Hepatic stellate cell (primary cell): ENCODE results near the gene FRS3.

ENCODE experiments used
- DNase-seq: peaks from one replicate; pipeline ENCODE4 v3.0.0; 2011; ENCODE audit warnings: low spot score

Gene FRS3

GRCh38 chr6:41791305-41791704 lies 11.6 kb upstream of the FRS3 start:
- no peak for DNase-seq

- no peak for DNase-seq
These were observed 10.3 kb upstream of the FRS3 start for GRCh38 chr6:41790045-41790444.

DNA sequence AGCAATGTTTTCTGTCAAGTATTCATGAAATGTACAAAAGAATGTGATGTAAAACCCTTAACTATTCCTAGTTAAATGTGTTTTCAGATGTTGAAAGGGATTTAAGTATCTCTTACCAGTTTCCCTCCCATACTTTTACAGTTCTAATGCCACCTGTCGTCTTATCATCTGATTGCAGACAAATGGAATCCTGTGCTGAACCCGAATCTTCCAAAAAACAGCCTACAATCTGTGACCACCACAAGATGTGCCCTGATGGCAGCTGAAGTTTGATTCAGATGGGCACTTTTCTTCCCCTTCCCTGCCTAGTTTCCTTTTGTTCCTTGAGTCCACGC lies 9.7 kb upstream of the FRS3 start:
- DNase-seq, result no peak

DNA sequence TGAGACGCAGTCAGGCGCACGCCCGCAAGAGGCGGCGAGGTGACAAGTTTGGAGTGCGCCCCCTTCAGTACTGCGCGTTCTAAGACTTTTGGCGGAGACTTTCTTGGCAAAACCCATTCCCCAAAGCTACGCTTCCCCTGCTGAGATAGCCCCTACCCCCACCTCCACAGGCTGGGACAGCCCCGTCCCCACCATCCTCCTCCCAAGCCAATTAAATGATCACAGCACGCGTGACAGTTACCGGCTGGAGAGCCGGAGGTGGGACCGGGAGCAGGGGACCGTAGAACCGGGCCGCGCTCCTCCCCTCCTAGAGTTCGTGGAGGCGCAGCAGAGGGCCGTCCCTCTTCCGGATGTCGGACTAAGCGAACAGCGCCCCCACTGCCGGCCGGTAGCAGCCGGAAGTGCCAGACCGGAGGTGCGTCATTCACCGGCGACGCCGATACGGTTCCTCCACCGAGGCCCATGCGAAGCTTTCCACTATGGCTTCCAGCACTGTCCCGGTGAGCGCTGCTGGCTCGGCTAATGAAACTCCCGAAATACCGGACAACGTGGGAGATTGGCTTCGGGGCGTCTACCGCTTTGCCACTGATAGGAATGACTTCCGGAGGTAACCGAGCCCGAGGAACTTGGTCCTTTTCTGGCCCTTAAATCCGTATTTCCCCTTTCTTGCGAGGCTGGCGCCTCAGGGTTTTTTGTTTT lies 7.7 kb upstream of the FRS3 start, which contains the start of gene TOMM6:
TSS of gene TOMM6 (plus strand) at position 476 of the 699 bp plus-strand sequence. CDS start at position 480, 4 bp downstream.
- peak; percentile 92 for DNase-seq

DNA sequence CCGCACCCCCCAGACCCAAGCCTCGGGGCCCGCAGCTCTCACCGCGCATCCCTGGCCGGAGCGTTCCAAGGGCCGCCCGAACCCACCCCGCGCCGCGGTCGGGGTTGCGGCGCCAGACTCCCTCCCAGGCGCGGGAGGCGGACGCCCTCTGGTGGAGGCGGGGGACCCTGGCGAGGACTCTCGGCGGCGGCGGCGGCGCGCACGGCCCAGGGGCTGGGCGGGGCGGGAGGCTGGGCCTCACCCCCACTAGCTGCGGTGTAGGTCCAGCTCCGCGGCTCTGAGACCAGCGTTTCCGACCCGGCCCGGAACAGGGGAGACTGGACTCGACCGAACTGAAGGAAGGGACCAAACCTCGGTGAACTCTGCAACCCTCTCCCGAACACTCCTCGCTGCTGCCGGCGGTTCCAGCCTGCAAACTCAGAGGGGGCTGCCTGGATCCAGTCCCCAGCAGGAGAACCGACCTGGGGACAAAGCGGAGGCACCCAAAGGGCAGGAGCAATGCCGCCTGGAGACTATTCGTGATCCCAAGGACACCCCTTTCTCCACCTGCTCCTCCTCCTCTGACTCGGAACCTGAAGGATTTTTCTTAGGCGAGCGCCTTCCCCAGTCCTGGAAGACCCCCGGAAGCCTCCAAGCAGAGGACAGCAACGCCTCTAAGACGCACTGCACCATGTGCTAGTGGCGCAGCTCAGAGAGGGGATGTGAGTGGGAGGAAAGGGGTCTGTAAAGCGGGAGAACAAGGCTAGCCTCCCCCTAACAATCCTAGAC lies 6.9 kb upstream of the FRS3 start:
- peak; percentile 93 for DNase-seq

DNA sequence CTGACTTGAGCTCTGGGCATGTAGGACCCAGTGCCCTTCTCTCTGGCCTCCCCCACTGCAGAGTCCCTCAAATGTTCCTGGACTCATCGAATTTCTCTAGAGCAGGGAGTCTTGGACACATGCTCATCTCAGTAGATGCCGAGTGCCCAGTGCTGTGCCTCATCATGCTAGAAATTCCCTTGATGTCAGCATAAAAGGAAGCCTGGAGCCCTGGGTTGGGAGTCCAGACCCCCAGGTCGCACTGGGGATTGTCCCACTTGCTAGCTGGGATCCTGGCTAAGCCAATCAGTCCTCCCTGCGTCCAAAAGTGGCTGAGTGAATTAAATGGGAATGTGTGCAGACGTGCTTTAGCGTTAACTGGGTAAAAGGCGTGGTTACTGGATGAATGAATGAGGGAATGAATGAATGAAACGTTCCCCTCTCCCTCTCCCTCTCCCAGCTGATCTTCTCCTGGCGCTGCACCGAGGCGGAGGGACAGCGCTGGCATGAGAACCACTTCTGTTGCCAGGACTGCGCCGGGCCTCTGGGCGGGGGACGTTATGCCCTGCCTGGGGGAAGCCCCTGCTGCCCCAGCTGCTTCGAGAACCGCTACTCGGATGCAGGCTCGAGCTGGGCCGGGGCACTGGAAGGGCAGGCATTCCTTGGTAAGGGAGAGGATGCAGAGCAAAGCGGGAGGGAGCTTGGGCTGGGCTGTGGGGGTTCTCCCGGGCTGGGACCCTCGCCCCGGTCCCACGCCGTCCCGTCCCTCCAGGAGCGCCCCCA lies 6.2 kb upstream of the FRS3 start:
- no peak for DNase-seq

DNA sequence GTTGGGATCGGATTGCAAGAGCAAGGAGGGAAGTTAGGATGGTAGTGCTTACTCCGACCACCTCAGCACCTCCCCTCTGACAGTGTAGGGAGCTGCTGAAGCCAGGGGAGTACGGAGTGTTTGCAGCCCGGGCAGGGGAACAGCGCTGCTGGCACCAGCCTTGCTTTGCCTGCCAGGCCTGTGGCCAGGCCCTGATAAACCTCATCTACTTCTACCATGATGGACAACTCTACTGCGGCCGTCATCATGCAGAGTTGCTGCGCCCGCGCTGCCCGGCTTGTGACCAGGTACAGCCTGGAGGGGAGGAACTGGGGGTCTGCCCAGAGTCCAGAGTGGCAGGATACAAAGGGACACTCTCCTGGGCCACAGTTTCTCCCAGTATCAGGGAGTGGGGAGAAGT lies 5.6 kb upstream of the FRS3 start:
- DNase-seq, result no peak

GRCh38 chr6:41784581-41785171 lies 5.0 kb upstream of the FRS3 start:
- DNase-seq, result no peak

DNA sequence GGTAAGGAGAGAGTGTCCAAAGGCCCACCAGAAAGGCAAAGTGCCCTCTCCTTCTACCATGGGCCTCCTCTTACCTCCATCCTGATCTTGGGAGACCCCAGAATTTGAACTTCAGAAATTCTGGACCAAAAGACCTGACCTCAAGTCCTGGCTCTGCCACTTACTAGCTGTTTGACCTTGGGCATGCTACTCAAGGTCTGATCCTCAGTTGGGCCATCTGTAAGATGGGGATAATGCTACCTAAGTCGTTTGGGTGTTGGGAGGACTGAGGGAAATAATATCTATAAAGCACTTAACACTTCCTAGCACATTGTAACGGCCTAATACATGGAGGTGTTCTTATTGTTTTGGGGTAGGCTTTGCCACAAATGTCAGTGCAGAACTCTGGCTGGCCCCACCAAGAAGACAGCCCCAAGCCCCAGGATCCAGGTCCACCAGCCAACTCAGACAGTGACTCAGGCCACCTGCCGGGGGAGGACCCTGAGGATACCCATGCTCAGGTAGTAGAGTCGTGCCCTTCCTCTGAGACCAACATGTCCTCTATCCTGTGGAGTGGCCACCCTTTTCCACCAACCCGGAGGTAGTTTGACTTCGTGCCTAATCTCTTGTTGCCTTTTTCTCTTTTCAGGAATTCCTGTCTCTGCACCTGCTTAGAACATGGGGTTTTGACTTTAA lies 3.5 kb upstream of the FRS3 start:
- DNase-seq, result no peak

- no peak for DNase-seq
These were observed 1.6 kb upstream of the FRS3 start for GRCh38 chr6:41781366-41781730.

- peak; percentile 50 for DNase-seq
These were observed 1.1 kb upstream of the FRS3 start, which contains the start of gene PRICKLE4 for GRCh38 chr6:41780551-41781365. PRICKLE4 (plus strand) TSS chr6:41780782; CDS start chr6:41783474, 2,692 bp downstream.

DNA sequence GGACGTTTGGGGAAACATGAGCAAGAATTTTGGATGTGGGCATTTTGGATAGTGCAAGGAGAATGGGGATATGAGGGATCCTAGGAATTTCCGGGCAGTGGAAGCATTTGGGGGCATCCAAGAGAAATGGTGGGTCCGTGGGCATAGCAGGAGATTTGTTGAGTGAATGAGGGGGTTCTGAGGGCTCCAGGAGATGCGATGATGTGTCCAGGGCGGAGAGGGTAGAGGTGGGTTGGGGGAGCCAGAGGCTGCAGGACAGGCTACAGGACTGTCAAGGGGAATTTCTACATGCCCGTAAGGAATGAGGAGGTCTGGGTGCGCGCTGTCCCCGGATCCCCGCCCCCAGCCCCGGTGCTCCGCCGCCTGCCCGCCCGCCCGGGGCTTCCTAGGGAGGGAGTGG lies 364 bp downstream of the FRS3 start:
- no peak for DNase-seq

DNA sequence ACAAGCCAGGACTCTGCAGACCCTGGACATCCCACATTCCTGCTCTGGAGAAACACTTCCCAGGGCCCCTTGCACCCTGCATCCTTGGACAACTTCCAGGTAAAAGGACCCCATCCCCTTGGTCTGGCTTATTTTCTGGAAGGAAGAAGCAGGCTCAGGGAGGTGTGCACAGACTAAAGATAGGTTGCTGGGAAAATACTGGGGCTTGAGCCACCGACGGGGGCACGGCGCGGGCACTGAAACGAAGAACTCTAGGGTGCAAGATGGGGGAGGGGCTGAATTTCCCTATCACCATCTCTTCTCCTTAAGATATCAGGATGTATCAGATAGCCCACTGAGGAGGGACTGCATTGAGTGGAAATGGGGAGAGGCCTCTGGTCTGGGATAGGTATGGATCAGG lies 805 bp downstream of the FRS3 start:
- DNase-seq, result no peak

DNA sequence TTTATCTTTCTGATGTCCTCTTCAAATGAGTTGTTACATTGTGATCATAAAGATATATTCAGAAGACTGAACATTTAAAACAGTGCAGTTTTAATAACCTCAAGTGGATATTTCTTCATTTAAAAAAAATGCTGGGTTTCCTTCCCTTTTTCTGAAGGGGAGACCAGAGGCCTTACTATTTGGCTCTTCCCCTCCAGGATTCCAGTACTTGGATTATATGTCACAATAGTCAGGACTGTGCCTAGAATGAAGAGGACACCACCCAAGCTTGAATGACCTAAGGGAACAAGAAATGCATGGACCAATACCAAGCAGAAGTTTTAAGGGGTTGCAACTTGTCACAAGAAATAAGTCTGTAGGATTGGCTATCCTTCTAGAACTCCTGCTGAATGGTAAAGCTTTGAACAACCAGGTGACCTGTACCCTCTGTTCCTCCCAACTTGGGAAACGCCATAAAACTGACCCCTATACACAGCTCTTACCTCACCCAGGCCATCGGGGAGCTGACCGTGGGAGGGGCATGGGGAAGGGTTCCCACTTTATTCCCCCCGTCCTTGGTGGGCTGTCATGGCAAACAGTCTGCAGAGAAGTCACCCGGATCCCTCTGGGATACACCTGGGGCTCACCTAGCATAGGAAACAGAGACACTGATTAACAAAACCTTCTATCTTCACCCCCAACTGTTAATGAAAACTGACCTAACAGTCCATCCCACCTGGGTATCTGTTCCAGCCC lies 2.0 kb downstream of the FRS3 start:
- no peak for DNase-seq

DNA sequence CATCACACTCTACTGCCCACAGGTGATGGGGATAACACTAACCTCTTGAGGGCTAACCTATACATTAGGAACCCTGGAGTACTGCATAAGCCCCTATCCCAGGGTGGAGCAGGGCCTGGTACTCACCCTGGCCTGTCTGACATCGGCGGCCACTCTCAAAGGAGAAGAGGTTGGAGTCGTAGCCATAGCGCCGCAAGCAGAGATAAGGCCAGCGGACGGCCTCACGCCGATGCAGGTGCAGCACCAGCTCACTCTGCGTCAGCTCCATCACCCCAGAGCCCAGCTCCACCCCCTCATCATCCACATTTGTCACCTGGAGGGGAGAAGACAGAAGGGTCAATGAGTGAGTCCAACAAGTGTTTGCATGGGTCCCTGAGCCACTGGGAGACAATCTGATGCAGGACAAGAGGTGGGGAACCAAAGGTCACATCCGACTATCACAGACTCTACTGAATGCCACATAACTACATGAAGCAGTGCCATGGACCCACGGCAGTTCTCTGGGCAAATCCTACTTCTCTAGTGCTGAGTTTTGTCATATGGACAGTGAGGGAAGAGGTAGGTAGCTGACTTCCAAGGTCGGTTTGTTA lies 4.3 kb downstream of the FRS3 start:
- DNase-seq, result no peak

- no peak for DNase-seq
These were observed 4.9 kb downstream of the FRS3 start for GRCh38 chr6:41774841-41775240.

DNA sequence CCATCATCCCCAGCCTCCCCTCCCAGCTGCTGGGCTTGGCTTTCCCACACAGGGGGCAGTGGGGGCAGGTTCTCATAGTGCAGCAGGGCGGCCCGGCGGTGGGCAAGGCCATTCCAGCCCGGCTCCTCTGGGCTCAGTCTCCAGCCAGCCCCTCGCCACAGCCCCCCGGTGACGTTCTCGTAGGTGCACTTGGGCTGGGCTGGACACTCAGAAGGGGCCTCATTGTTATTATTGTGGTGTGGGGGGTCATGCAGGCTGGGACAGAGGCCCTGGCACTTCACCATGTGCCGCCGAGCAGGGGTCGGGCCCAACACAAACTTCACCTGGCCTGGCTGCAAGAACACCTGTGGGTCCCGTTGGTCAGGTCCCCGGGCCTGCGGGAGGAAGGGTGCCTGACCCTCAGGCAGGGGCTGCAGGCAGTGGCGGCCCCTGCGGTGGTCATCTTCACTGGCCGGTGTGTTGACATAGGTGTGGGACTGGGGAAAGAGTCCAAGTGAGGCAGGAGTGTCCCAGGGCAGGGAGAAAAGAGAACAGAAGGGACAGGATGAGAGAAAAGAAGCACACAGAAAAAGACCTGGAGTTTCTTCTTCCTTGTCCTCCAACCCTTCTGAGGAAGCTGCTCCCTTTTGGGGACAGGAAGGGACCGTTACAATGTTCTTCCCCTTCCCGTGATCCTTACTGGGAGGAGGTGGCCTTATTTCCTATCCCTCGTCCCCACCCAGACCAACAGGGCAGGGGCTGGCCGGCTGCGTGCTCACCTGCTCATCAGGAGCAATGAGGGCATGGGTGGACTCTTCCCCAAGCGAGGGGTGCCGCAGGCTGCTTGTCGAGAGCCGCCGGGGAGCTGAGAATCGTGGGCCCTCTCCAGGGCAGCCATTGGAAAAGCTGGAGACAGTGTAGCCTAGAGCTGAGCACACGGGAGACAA lies 8.4 kb downstream of the FRS3 start:
- DNase-seq, result no peak

DNA sequence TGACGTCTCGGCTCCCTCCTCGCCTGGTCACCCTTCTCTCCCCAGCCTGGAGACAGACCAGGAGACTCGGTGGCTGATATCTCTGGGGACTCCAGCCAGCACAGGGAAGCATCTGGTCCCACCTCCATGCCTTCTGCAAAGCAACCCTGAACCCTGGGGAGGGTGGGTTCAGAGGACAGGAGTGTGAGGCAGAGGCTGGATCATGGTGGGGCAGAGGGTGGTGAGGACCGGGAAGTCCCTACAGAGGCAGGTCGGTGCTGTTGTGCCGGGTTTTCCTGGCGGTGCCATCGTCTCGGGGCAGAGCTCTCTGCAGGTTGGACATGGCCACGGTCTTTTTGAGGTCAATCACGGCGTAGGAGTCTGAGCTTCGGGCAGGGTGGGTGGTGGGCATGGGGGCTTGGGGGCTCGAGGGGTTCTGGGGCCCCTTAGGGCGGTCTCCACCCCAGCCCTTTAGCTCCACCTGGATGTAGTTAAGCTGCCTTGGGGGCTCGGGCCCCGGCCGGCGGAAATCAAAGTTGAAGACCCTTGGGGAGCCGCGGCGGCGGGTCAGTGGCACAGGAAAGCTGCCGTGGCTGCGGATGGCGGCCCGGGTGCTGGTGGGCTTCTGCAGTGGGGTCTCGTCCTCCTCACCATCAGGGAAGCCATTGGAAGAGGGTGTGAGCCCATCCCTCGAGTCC lies 9.2 kb downstream of the FRS3 start:
- no peak for DNase-seq
